HG03342 (cell line): Measurements from ENCODE around the gene FAU.
A peak's percentile ranks its signal among the peaks of the same experiment; 100 is the strongest.

ENCODE experiments used
- ATAC-seq: cut with Tn5 transposase; IDR thresholded peaks from one replicate; pipeline ENCODE4 v1.9.1; 2021; ENCODE audit warnings: mild to moderate bottlenecking, moderate library complexity; ENCODE audit not compliant: unreplicated experiment

Gene FAU

GRCh38 chr11:65083834-65084597 is 37.9 kb downstream of the FAU start, which contains the start of the genes CDCA5 and ZFPL1:
Gene CDCA5, minus strand, starts transcription at chr11:65084040. Its CDS starts 62 bp downstream, at chr11:65083978.
Gene ZFPL1, plus strand, starts transcription at chr11:65084222. Its CDS starts 477 bp downstream, at chr11:65084699.
- ATAC-seq: peak; percentile 78

- ATAC-seq: peak; percentile 18
Measured at GRCh38 chr11:65083134-65083833, 38.6 kb downstream of the FAU start.

GRCh38 chr11:65078786-65079342 is 43.1 kb downstream of the FAU start:
- no peak for ATAC-seq

GRCh38 chr11:65078151-65078550 is 43.8 kb downstream of the FAU start:
- no peak for ATAC-seq

- ATAC-seq: no peak
Measured at GRCh38 chr11:65077451-65077850, 44.5 kb downstream of the FAU start.

- ATAC-seq: no peak
Measured at GRCh38 chr11:65072631-65072966, 49.3 kb downstream of the FAU start.

- no peak for ATAC-seq
Measured at GRCh38 chr11:65071907-65072630, 49.9 kb downstream of the FAU start.
